Bronchial epithelial cell (primary cell): ENCODE data around the gene SASH1. TPM values are rescaled to one million over a fixed set of nuclear protein-coding genes. Genes with fewer than 3 reads are reported as not detected.
"Not testable (repeated sequence)": the region's sequence is repeated elsewhere in the genome, so short reads cannot be mapped to it uniquely, and the experiment has no call there.

Experiments used
- DNase-seq: peaks from one replicate; pipeline ENCODE4 v3.0.0-alpha.2; 2010; ENCODE audit warnings: low read depth
- FAIRE-seq: peaks from 2 replicates; lab custom pipeline; 2011; peaks lifted over from hg19 to GRCh38; lab: Jason Lieb, UNC
- H3K27me3 ChIP-seq: 2 replicates; pipeline ENCODE4 v1.5.1; 2011; ENCODE audit warnings: low read length; ENCODE audit not compliant: control insufficient read depth, insufficient read depth
- H3K36me3 ChIP-seq: 2 replicates; pipeline ENCODE4 v1.5.1; 2011; ENCODE audit warnings: low read length; ENCODE audit not compliant: control insufficient read depth, insufficient read depth
- H3K4me3 ChIP-seq: 2 replicates; pipeline ENCODE4 v1.5.1; 2011; ENCODE audit warnings: mild to moderate bottlenecking, low read depth, low read length, control low read depth
- CTCF ChIP-seq: IDR thresholded peaks from 2 replicates; pipeline ENCODE4 v1.5.1; 2011; ENCODE audit warnings: mild to moderate bottlenecking, moderate library complexity, low read length, control low read depth, inconsistent platforms; ENCODE audit not compliant: insufficient read depth, severe bottlenecking
- total RNA-seq: library from RNA; depleted of rRNA; stranded (reverse); fragments of >200 nt; gene quantifications from 2 replicates; pipeline ENCODE4 v1.2.1, GENCODE V29; 2014

SASH1 gene
- total RNA-seq, 1 donor from 2014 or later, result 3.9 TPM

- no peak for DNase-seq
- no peak for TF ChIP-seq CTCF
Observed at GRCh38 chr6:148382861-148383260, 40.2 kb downstream of the SASH1 start.

GRCh38 chr6:148383658-148384368 is 41.2 kb downstream of the SASH1 start:
- DNase-seq (no peak), FAIRE-seq (no peak)
- Histone ChIP-seq H3K4me3 (no peak overlapping the region), H3K27me3 (no peaks in the 10 kb centered on the region), H3K36me3 (no peaks in the 10 kb centered on the region)
- TF ChIP-seq CTCF, result no peak

More at GRCh38 chr6:148382861-148383260, 40.2 kb downstream of the SASH1 start:
- H3K36me3 ChIP-seq, result no peaks in the 10 kb centered on the region
- FAIRE-seq, result no peak
- no peaks in the 10 kb centered on the region for H3K27me3 ChIP-seq
- no peak overlapping the region for H3K4me3 ChIP-seq

- H3K27me3 ChIP-seq, result no peaks in the 10 kb centered on the region
- TF ChIP-seq CTCF, result no peak
- no peaks in the 10 kb centered on the region for H3K36me3 ChIP-seq
- DNase-seq, result no peak
- FAIRE-seq, result no peak
- no peak overlapping the region for H3K4me3 ChIP-seq
Observed at GRCh38 chr6:148385379-148385778, 42.7 kb downstream of the SASH1 start.

GRCh38 chr6:148388521-148388920 is 45.9 kb downstream of the SASH1 start:
- Histone ChIP-seq H3K4me3 (no peak overlapping the region), H3K36me3 (no peaks in the 10 kb centered on the region), H3K27me3 (no peaks in the 10 kb centered on the region)
- no peak for TF ChIP-seq CTCF
- DNase-seq, result no peak
- peak; percentile 73 for FAIRE-seq

- Histone ChIP-seq H3K36me3 (no peaks in the 10 kb centered on the region), H3K4me3 (no peak overlapping the region), H3K27me3 (no peaks in the 10 kb centered on the region)
- DNase-seq (peak; percentile 43), FAIRE-seq (no peak)
- TF ChIP-seq CTCF, result no peak
Observed at GRCh38 chr6:148389086-148389485, 46.4 kb downstream of the SASH1 start.

GRCh38 chr6:148389917-148390316 is 47.3 kb downstream of the SASH1 start:
- H3K4me3 ChIP-seq, result no peak overlapping the region
- no peak for TF ChIP-seq CTCF
- no peaks in the 10 kb centered on the region for H3K27me3 ChIP-seq
- no peak for DNase-seq
- H3K36me3 ChIP-seq, result no peaks in the 10 kb centered on the region
- no peak for FAIRE-seq

- not testable (repeated sequence) for H3K4me3 ChIP-seq, H3K36me3 ChIP-seq, H3K27me3 ChIP-seq, DNase-seq, FAIRE-seq
Observed at GRCh38 chr6:148392127-148392526, 49.5 kb downstream of the SASH1 start.
